B cell (primary cell): ENCODE data around the gene PIWIL4. TPM values are rescaled to one million over a fixed set of nuclear protein-coding genes. Genes with fewer than 3 reads are reported as not detected.

Experiments
- ATAC-seq: fragments of 200-7000 bp; cut with Tn5 transposase; one replicate; pipeline ENCODE4 v1.10.0; 2021; ENCODE audit warnings: low read depth, mild to moderate bottlenecking, moderate number of reproducible peaks, moderate library complexity
- CTCF ChIA-PET: fragments of 350-600 bp; sonication (Branson Sonifier 250); formaldehyde crosslinking; loops from one replicate; lab custom pipeline; 2021; ENCODE audit warnings: antibody characterized with exemption, inconsistent platforms; lab: Charles Lee
- POLR2A ChIA-PET: fragments of 350-600 bp; sonication (Branson Sonifier 250); formaldehyde crosslinking; loops from one replicate; lab custom pipeline; 2021; ENCODE audit warnings: antibody characterized with exemption; lab: Charles Lee
- DNase-seq: peaks from one replicate; pipeline ENCODE4 v3.0.0; 2013
- H2AFZ ChIP-seq: 2 replicates; pipeline ENCODE4 v1.6.1; 2012; ENCODE audit warnings: mild to moderate bottlenecking, low read depth, low read length; ENCODE audit not compliant: insufficient read depth, poor library complexity, severe bottlenecking
- H3K27ac ChIP-seq, 2 donors: 1 replicate in 1 of 2; 2 replicates in 1 of 2; pipeline ENCODE4 v1.5.1; 2012 to 2013; ENCODE audit warnings: low read length in 2 of 2, mild to moderate bottlenecking in 2 of 2, moderate library complexity in 1 of 2
- H3K27me3 ChIP-seq, 4 experiments: fragments of 200-600 bp in 1 of 4; sonication (generic) in 1 of 4; replicated peaks in 1 of 4; 1 replicate in 2 of 4; 2 replicates in 2 of 4; pipeline versions ENCODE4 v1.6.1 to v1.7.0; 2013 to 2016; ENCODE audit warnings: low read length in 3 of 4, mild to moderate bottlenecking in 2 of 4, mixed read lengths in 1 of 4, moderate library complexity in 1 of 4; ENCODE audit not compliant: insufficient read depth in 4 of 4, control insufficient read depth in 3 of 4; ENCODE audit errors: control extremely low read depth in 1 of 4
- H3K36me3 ChIP-seq, 2 experiments: replicated peaks in 1 of 2; 1 replicate in 1 of 2; 2 replicates in 1 of 2; pipeline versions ENCODE4 v1.6.1 to v1.7.1; 2013; ENCODE audit warnings: low read length in 1 of 2; ENCODE audit not compliant: insufficient read depth in 2 of 2, control insufficient read depth in 1 of 2; ENCODE audit errors: control extremely low read depth in 1 of 2, extremely low read depth in 1 of 2
- H3K4me1 ChIP-seq, 2 donors: fragments of 200-600 bp in 1 of 2; sonication (generic) in 1 of 2; 1 replicate in 1 of 2; 2 replicates in 1 of 2; pipeline versions ENCODE4 v1.5.1 to v1.6.1; 2013 to 2017; ENCODE audit warnings: low read length in 2 of 2; ENCODE audit not compliant: control insufficient read depth in 2 of 2, insufficient read depth in 2 of 2
- H3K4me2 ChIP-seq: replicated peaks from 2 replicates; pipeline ENCODE3; 2012; ENCODE audit warnings: mild to moderate bottlenecking, low read depth, low read length; ENCODE audit not compliant: poor library complexity, severe bottlenecking
- H3K4me3 ChIP-seq, 5 experiments: fragments of 200-600 bp in 1 of 5; sonication (generic) in 1 of 5; 1 replicate in 3 of 5; 2 replicates in 2 of 5; pipeline versions ENCODE4 v1.5.1 to v1.7.0; 2011 to 2016; ENCODE audit warnings: low read length in 4 of 5, mild to moderate bottlenecking in 4 of 5, low read depth in 2 of 5, control low read depth in 1 of 5, moderate library complexity in 1 of 5; ENCODE audit not compliant: insufficient read depth in 1 of 5; ENCODE audit errors: control extremely low read depth in 1 of 5, extremely low read depth in 1 of 5
- H3K79me2 ChIP-seq: fragments of 200-600 bp; sonication (generic); one replicate; pipeline ENCODE4 v1.6.0; 2016; ENCODE audit warnings: low read length; ENCODE audit not compliant: control insufficient read depth, insufficient read depth
- H3K9ac ChIP-seq: fragments of 200-600 bp; sonication (generic); 2 replicates; pipeline ENCODE4 v1.6.1; 2017; ENCODE audit warnings: mild to moderate bottlenecking, low read length, moderate library complexity
- H3K9me3 ChIP-seq, 3 donors: one replicate each; pipeline versions ENCODE4 v1.6.1 to v1.7.1; 2013; ENCODE audit warnings: low read length in 2 of 3; ENCODE audit not compliant: control insufficient read depth in 2 of 3, insufficient read depth in 1 of 3; ENCODE audit errors: control extremely low read depth in 1 of 3
- H4K20me1 ChIP-seq: 2 replicates; pipeline ENCODE4 v1.6.0; 2012; ENCODE audit warnings: mild to moderate bottlenecking, low read length; ENCODE audit not compliant: insufficient read depth, control insufficient read depth, poor library complexity, severe bottlenecking
- H3K27ac Mint-ChIP-seq: one replicate; pipeline ENCODE4 v1.8.0; 2021; ENCODE audit warnings: mixed read lengths
- H3K27me3 Mint-ChIP-seq: one replicate; pipeline ENCODE4 v1.8.0; 2021; ENCODE audit warnings: mixed read lengths
- H3K4me1 Mint-ChIP-seq: one replicate; pipeline ENCODE4 v1.8.0; 2021; ENCODE audit warnings: mixed read lengths
- H3K4me3 Mint-ChIP-seq: one replicate; pipeline ENCODE4 v1.8.0; 2021; ENCODE audit warnings: mixed read lengths
- H3K9me3 Mint-ChIP-seq: one replicate; pipeline ENCODE4 v1.8.0; 2022; ENCODE audit warnings: mixed read lengths; ENCODE audit not compliant: insufficient read depth
- CTCF ChIP-seq: fragments of 200-600 bp; IDR thresholded peaks from one replicate; pipeline ENCODE4 v1.8.0; 2022; ENCODE audit warnings: antibody characterized with exemption, mild to moderate bottlenecking
- EZH2 ChIP-seq: IDR thresholded peaks from 2 replicates; pipeline ENCODE4 v1.6.1; 2012; ENCODE audit warnings: borderline replicate concordance, low read depth, mild to moderate bottlenecking, moderate library complexity, low read length; ENCODE audit not compliant: insufficient read depth, poor library complexity, severe bottlenecking
- WGBS: methylation state at CpG from one replicate; pipeline ENCODE4 v1.1.5; 2013; ENCODE audit warnings: missing lambda C conversion rate; ENCODE audit not compliant: insufficient coverage; 5-methylcytosine and 5-hydroxymethylcytosine counted together
- intact Hi-C: fragments of 100-400 bp; cut with micrococcal nuclease; formaldehyde crosslinking; loops from one replicate; pipeline ENCODE4 v1.10.0; 2022
- polyA plus RNA-seq: library from polyadenylated mRNA; depleted of rRNA; stranded (reverse); fragments of >200 nt; gene quantifications from 2 replicates; pipeline ENCODE4 v1.2.3, GENCODE V29; 2012
- total RNA-seq, 2 donors: library from RNA; stranded (reverse); fragments of 120-200 nt in 1 of 2; gene quantifications; 1 replicate in 1 of 2; 2 replicates in 1 of 2; pipeline versions ENCODE4 v1.2.3 to v1.2.4, GENCODE V29; 2013 to 2022

The PIWIL4 gene
- total and polyA plus RNA-seq, 2 donors (not counting 1 experiment from before 2014, with no cell fraction given), result 0.67 to 1.4 TPM

GRCh38 chr11:94519478-94520084 lies 47.6 kb upstream of the PIWIL4 start:
- ATAC-seq (no peak), DNase-seq (peak; percentile 48)
- POLR2A ChIA-PET, result no interaction called here
- no peak for TF ChIP-seq EZH2
- peak; percentile 83 for TF ChIP-seq CTCF
- no peaks in the 10 kb centered on the region for H3K4me1 Mint-ChIP-seq
- WGBS, result no CpG with 5 or more reads among the region's 5 CpGs
- H2AFZ ChIP-seq, result peak overlapping the region; percentile 29
- H3K4me1 ChIP-seq, result no peaks in the 10 kb centered on the region
- H3K36me3 ChIP-seq, result no peaks in the 10 kb centered on the region
- no peaks in the 10 kb centered on the region for H4K20me1 ChIP-seq
- no peak overlapping the region for H3K4me3 ChIP-seq
- no peaks in the 10 kb centered on the region for H3K9me3 Mint-ChIP-seq
- H3K27ac ChIP-seq, result no peak overlapping the region
- no peaks in the 10 kb centered on the region for H3K9me3 ChIP-seq
- no peak overlapping the region for H3K27ac Mint-ChIP-seq
- H3K4me3 Mint-ChIP-seq, result no peak overlapping the region
- H3K4me2 ChIP-seq, result peak overlapping the region; percentile 10
- no peaks in the 10 kb centered on the region for H3K79me2 ChIP-seq
- no peak overlapping the region for H3K9ac ChIP-seq
- H3K27me3 Mint-ChIP-seq, result peaks cover 27% of the 10 kb centered on the region
- intact Hi-C loops, result loop anchor here (1.0 to 10.0 kb wide), 3 partner anchors 378 to 1907 kb away; no protein-coding TSS in a partner anchor
- peaks cover 0 to 4% (median 2%) of the 10 kb centered on the region in 4 experiments for H3K27me3 ChIP-seq
- CTCF ChIA-PET, result interaction anchor here (0.6 to 2.9 kb wide), 10 partner anchors 9 to 1907 kb away, joined by 3 to 16 read pairs (median 4); no protein-coding TSS in a partner anchor

- no peaks in the 10 kb centered on the region for H3K36me3 ChIP-seq
- TF ChIP-seq EZH2, result no peak
- no peak for TF ChIP-seq CTCF
These were observed 45.5 kb upstream of the PIWIL4 start for GRCh38 chr11:94521684-94522083.

More at GRCh38 chr11:94521684-94522083, 45.5 kb upstream of the PIWIL4 start:
- no peaks in the 10 kb centered on the region for H3K4me1 ChIP-seq
- ChIA-PET POLR2A (no interaction called here), CTCF (interaction anchor here (0.6 to 2.9 kb wide), 6 partner anchors 13 to 1906 kb away, joined by 3 to 11 read pairs (median 3); no protein-coding TSS in a partner anchor)
- no peak overlapping the region for H3K27ac Mint-ChIP-seq
- H3K27ac ChIP-seq, result no peak overlapping the region
- DNase-seq (no peak), ATAC-seq (no peak)
- WGBS, result 75% methylated on average over 5 of the region's 5 CpGs
- H3K4me1 Mint-ChIP-seq, result no peaks in the 10 kb centered on the region
- no peak overlapping the region for H2AFZ ChIP-seq
- no peak overlapping the region for H3K4me2 ChIP-seq
- H3K9ac ChIP-seq, result no peak overlapping the region
- H3K9me3 ChIP-seq, result no peaks in the 10 kb centered on the region
- no peak overlapping the region for H3K4me3 ChIP-seq
- H4K20me1 ChIP-seq, result no peaks in the 10 kb centered on the region
- H3K4me3 Mint-ChIP-seq, result no peak overlapping the region
- peaks cover 0 to 4% (median 0%) of the 10 kb centered on the region in 4 experiments for H3K27me3 ChIP-seq
- no peaks in the 10 kb centered on the region for H3K9me3 Mint-ChIP-seq
- intact Hi-C loops, result loop anchor here (10.0 kb wide), 1 partner anchor 613 kb away; no protein-coding TSS in a partner anchor
- H3K79me2 ChIP-seq, result no peaks in the 10 kb centered on the region
- peaks cover 24% of the 10 kb centered on the region for H3K27me3 Mint-ChIP-seq
